HG02973 (cell line): ENCODE data around the gene ADIG.

Source experiments
- ATAC-seq: cut with Tn5 transposase; IDR thresholded peaks from one replicate; pipeline ENCODE4 v1.9.1; 2021; ENCODE audit warnings: moderate library complexity; ENCODE audit not compliant: unreplicated experiment

The ADIG gene

GRCh38 chr20:38581013-38581412, at the start of gene ADIG:
Gene ADIG, plus strand, starts transcription at chr20:38581197. Its CDS starts 54 bp downstream, at chr20:38581251.
- no peak for ATAC-seq

DNA sequence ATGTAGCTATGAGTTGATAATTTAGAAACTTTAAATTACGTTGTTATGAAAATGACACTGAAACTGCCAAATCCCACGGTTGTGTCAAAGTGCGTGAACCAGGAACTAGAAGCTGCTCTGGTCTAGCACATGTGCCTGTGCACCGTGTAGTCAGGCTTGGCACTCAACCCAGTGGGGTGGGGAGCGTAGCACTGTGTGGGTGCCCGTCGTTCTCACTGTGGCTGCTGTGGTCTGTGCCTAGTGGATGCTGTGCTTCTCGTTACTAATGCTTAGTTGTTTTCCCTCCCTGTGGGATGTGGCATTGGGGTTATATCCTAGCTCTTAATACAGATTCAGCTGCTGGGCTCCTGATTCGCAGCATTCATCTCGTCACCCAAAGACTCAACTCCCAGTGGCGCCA, 46.2 kb upstream of the ADIG start:
- ATAC-seq, result no peak

DNA sequence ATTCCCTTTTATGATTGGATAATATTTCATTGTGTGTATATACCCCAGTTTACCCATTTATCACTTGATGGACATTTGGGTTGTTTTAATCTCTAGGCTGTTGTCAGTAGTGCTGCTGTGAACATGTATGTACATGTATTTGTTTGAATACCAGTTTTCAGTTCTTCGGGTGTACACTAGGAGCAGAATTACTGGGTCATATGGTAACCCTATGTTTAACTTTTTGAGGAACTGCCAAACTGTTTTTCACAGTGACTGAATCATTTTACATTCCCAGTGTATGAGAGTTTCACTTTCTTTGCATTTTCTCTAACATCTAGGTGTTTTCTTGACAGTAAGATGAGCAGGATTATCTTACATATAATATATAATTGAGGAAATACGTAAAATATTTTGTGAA, 44.7 kb upstream of the ADIG start:
- no peak for ATAC-seq

GRCh38 chr20:38537176-38537575, 43.8 kb upstream of the ADIG start:
- ATAC-seq, result no peak

DNA sequence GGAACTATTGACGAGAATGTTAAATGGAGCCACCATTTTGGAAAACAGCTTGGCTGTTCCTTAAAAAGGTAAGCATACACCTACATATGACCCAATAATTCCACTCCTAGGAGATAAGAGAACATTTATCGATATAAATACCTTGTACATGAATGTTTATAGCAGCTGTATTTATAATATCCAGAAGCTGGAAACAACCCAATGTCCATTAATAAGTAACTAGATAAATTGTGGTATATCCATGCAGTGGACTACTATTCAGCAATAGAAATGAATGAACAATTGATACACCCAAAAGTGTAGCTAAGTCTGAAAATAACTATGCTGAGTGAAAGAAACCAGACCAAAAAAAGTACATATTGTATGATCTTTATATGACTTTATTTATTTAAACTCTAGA, 42.2 kb upstream of the ADIG start:
- ATAC-seq, result no peak

- no peak for ATAC-seq
Measured at GRCh38 chr20:38543014-38543906, 37.7 kb upstream of the ADIG start.

DNA sequence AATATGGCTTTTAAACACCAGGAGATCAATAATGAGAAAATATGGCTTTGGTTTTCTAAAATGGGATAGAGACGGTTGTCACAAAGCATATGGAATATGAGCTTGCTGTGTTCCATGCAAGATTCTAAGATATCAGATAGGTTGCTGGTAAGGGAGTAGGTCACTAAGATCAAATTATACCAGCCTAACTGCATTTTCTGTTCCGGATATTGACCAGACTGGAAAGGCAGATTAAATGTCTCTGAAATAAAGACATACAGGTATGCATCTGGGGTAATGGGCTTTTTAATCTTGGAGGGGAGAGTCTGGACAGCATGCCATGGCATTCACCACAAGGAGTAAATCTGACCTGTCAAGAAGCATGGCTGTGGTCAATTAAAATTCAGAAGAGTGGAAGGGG, 35.2 kb upstream of the ADIG start:
- no peak for ATAC-seq

DNA sequence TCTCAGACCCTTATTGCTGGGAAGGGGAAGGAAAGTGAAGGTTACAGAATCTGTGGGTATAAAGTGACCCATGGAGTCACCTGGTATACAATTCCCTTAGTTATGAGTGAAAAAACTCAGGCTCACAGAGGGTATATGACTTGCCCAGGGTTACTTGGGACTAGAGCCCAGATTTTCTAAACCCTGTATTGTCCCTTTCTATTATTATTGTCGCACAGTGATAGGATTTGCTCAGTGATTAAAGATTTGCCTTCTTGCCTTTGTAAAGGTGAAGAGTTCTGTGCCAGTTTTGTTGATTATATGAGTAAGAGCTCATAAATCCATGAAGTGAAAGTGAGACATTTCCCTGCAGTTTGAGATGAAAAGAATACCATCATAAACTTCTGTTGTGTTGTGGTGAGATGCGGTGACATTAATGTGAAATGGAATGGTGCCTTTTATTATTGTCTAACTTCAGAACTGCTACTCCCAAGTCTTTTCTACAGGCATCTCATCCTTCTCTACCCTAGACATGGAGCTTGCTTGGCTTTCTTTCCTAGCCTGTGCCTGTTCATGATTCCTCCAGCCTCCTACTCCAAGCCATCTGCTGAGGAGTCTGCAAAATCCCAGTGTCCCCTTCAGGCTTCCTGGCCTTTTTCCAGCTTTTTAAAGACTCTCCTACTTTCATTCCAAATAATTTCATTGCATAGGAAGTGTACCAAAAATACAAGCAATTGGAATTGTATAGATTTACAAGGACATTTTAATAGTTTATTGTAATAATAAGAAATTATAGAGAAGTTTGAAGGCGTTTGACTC, 33.5 kb upstream of the ADIG start:
- no peak for ATAC-seq

- no peak for ATAC-seq
Measured at GRCh38 chr20:38548356-38549083, 32.5 kb upstream of the ADIG start.

DNA sequence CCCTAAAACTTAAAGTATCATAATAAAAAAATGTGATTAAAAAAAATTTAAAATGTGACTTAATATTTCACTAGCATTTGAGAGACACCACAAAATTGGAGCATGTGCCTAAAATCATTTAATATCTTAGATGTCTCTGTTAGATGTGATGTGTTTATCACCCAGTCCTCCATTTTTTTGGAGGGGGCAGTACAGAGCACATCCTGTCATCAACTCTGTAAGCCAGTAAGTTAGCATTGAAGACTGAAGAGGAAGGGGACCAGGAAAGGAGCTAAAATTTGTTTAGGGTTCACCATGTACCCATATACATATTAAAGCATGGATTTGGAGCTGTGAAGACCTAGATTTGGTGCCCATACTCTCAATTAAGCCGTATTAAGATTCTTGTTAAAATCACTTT, 30.7 kb upstream of the ADIG start:
- no peak for ATAC-seq

DNA sequence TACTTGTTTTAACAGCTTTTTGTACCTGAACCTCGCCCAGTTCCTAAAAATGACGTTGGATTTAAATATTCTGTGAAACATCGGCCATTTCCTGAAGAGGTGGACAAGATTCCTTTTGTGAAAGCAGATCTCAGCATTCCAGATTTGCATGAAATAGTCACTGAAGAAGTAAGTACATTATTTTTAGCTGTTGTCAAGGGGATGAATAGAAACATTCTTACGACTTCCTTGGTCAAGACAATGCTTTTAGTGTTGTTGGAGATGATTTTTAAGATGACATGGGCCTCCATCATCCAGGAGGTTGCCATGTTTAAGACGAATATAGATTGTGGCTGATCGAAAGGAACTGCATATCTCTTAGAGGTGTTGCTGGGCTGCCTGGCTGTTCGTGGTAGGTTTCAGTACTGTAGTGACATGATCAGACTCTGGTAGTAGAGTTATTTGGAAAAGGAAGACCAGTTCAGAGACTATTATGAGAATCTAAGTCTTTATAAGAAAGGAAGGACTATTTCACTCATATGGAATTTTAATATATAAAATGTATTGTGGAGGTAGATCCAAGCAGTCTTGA, 29.9 kb upstream of the ADIG start:
- no peak for ATAC-seq

DNA sequence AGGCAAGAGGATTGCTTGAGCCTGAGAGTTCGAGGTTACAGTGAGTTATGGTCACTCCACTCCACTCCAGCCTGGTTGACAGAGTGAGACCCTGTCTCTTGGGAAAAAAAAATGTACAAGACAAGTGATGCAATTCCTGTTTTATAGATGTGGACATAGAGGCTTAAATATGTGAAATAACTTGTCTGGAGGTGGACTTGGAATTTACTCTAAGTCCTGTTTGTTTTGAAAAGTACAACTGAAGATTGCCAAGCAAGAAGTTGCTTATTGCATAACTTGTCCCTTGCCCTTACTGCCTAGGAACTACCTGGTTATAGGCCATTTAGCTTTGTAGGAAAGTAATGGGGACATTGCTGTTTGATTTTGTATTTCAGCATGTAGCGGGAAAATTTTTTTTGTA, 26.0 kb upstream of the ADIG start:
- no peak for ATAC-seq

GRCh38 chr20:38555395-38555794, 25.6 kb upstream of the ADIG start:
- ATAC-seq, result no peak

- ATAC-seq, result no peak
Measured at GRCh38 chr20:38557174-38557573, 23.8 kb upstream of the ADIG start.

DNA sequence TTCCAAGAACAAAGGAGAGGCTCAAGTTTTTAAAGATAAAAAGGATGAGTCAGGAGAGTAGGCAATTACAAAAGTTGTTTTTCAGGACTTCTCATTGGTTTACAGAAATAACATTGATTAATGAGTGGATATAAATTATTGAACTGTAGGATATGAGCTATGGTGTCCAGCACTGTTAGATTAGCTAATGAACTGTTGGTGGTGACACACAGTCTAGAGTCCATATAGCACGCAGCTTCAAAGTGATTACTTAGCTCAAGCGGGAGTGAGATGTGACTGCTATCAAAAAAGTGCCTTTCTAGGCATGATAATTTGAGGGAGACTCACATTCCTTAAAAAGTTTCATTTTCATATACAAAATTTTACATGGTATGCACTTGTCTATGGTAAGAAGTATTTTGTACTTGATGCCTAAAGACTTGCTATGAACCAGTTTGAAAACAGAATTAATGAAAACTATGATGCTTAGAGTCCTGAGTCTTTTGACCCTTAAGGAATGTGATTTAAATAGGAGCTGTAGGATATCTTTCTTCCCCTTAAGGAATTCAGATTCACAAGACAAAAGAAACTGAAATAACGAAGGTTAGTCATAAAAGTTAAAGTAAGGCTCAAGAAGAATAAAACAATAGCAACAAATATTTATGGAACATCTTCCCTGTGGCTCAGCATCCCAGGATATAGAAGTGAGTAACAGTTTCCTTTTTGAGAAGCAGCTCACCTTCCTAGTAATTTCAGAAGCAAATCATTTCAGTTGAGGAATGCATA, 22.2 kb upstream of the ADIG start:
- no peak for ATAC-seq

GRCh38 chr20:38559764-38560163, 21.2 kb upstream of the ADIG start:
- ATAC-seq, result no peak

- ATAC-seq, result no peak
Measured at GRCh38 chr20:38563802-38564431, 17.1 kb upstream of the ADIG start.

DNA sequence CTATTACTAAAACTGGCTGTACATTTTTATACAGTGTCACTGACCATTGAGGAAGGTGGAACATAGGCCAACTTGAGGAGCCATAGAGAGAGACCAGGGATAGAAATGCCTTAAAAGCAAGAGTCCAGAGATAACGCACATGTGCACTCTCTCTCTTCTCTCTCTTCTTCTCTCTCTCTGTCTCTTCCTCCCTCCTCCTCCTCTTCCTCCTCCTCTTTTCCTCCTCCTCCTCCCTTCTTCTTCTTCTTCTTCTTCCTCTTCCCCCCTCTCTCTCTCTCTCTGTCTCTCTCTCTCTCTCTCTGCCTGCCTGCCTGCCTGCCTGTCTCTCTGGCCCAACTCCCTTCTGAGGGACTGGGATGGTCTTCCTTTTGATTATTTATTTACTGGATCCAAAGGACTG, 16.3 kb upstream of the ADIG start:
- ATAC-seq, result no peak

DNA sequence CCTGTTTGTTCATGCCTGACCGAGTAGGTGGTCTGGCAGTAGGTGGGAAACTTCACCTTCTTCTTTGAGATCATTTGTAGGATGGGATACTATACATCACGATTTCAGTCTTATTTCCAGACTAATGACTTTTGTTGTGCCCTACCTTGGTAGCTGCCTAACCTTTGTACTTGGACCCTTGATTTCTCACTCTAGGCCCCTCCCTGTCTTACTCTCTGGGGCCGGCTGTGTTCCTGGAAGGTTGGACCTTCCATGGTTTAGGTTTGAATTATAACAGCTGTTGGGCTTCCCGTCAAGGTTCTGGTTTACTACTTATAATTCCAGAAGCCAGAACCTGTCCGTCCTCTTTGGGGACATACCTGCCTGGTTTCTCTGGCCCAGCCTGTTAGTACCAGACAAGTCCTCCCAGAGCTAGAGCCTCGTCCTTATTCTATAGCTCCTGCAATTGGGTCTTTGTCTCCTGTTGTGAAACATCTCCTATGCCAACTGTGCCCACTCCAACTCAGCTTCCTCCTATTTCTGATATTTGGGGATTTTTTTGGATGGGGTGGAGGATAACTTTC, 14.9 kb upstream of the ADIG start:
- no peak for ATAC-seq
